Effector CD8-positive, alpha-beta T cell (primary cell): ENCODE measurements around the gene PPFIBP1.

Experiments used
- DNase-seq: peaks from one replicate; lab custom pipeline; 2025; lab: John Stamatoyannopoulos, UW

The PPFIBP1 gene

DNA sequence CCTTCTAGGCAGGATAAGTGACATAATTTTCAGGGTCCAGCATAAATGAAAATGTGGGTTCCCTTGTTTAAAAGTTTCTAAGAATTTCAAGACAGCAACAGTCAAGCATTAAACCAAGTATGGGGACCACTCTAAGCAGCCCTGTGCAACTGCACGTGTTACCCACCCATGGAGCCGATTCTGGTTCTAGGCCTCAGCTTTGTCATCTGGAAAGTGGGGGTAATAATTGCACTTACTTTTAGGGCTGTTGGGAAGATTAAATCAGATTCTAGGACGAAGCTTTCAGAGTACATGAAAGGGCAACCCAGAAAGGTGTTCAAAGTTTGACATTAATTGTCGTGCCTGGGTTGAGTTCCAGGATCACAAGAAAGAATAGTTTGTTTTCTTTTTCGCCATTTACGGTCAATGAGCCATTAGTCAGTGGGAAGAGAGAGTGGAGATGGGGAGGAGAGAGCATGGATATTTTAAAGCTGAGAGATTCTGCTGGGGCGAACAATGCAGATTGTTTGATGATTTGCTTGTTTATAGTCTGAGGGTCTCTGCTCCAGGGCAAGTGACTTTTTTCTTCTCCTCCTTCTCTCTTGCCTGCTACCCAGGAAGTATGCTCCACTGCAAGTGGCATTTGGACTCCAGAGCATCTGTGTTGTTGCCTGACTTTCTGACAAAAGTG, 10.7 kb upstream of the PPFIBP1 start:
- no peak for DNase-seq

DNA sequence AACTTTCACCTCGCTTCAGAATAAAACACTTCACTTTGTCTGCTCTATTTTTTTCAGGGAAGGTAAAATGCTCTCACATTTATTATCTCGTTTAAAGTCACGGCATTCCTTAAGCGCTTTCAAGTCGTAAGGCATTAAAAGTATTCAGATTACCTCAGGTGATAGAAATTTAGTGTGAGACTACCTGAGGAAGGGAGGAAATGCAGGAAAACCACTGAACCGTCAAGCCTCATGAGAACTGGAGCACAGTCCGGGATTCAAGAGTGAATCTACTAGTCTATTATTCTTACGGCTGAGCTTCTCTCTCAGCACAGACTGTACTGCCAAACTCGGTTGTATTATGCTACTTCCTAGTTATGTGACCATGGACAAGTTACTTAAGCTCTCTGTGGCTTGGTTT, 8.3 kb upstream of the PPFIBP1 start:
- DNase-seq, result no peak

DNA sequence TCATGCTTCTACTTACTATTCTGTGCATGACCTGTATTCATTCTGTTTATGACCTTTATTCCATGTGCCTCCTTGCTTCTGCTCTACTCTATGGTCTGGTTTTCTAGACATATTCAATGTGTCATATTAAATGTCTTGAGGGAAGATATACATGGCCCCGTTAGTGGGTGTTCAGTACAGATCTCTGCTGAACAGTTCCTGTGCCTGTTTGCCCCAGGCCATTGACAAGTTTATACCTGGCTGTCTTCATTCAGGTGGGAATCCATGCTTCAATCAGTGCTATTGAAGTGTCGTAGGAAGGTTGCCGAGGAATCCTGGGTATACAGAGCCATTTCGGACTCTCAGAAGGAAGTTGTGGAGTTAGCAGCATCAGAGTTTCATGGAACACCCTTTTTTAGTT, 7.4 kb upstream of the PPFIBP1 start:
- no peak for DNase-seq

DNA sequence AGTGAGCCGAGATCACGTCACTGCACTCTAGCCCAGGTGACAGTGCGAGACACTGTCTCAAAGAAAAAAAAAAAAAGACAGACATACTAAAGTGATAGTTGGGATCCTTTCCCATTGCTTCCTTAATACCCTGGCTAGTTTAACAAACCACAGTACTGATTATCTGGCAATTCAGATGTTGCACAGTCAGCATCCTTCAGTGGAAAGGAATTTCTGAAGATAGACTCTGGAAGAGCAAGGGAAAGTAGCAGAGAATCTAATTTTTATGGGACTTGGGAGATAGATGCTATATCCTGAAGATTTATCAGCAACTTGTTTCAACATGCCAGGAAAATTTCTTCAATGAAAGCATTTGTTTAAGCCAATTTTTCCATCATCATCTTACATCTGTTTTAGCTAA, 6.5 kb upstream of the PPFIBP1 start:
- DNase-seq, result no peak

DNA sequence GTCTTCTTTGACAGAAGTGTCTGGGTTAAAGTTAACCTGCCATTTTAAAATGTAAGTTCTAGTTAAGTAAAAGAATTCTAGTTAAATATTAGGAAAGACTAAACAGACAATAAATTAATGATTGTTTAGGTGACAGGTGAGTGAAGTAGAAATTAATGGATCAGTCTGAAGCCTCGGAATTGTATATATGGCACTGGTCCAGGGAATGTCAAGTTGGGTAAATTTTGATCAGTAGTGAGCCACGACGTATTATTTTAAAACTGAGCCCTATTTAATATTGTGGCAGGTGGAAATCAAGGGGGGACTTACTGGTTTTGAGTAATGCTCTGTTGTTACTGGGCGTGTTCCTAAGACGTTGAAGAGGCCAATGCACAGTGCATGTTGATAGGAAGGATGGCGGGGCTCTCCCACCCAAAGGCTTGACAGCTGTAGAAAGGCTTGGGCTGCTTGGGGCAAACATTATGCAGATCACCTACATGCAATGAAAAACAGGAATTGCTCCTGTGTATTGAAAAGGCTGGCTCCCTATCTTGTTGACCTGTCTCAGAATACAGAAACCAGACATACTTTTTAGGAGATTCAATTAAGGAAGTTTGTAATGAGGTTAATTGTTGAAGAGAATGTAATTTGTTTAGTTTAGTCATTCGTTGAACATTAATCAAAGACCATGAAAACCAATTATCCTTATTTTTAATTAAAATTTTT, 5.9 kb upstream of the PPFIBP1 start:
- no peak for DNase-seq

DNA sequence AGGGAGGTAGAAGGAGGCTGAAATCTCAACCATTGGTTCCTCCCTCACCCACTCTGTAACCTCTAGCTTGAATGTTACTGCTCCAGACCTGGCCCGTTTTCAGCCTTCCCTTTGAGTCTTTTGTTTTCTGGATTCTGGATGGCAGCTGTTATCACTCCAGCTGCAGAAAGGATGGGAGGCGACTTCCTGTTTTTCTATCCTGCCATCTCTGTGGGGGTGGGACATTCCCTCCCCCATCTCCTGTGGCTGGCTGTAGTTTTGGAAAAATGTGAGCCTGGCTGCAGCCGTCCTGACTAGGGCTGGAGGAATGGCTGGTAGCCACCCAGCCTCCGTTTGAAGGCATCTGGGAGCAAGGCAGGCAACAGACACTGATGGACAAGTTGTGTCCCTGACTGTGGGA, 2.9 kb upstream of the PPFIBP1 start:
- DNase-seq, result no peak

DNA sequence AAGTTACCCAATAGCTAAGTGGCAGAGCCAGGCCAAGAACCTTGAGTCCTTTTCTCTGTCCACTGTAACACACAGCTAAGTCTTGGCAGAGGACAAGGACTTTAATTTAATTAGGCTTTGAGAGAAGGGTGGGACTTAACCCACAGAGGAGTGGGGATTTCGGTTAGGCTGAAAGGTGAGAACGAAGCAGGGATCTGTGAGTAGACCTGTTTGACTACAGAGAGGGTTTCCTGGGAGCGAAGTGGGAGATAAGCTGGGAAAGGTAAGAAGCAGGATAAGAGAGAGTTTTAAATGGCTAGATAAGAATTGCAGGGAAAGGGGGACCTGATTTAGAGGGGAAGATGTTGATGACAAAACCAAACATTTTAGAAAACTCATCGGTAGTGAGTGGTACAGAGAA, 2.0 kb upstream of the PPFIBP1 start:
- no peak for DNase-seq

DNA sequence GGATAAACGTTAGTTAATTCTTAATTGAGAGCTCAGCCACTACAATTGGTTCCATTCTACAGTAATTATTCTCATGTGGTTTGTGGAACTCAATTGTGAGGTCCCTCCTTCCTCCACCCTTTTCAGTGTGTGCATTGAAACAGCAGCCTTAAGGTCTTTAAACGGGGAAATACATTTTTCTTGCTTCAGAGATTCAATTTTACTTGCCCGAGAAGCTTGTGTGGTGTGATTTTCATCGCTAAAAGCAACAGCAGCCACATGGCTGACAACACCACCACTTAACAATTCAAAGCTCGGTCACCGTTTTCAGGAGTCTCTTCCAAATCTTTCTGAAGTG, 733 bp upstream of the PPFIBP1 start:
- no peak for DNase-seq

DNA sequence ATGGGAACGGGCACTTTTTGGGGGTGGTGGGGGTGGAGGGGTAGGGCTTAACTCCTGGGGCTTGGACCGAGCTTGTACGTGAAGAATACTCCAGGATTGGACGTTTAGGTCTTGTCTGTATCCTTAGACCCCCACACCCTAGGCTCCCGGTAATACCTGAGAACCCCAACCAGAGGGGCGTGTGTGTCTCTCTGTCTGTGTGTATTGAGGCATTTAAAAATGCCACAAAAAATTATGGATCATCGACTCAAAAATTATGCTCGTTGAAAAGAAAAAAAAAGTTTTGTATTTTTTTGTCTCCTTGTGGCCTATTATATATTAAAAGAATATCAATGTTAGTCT, 459 bp downstream of the PPFIBP1 start:
- DNase-seq, result no peak

DNA sequence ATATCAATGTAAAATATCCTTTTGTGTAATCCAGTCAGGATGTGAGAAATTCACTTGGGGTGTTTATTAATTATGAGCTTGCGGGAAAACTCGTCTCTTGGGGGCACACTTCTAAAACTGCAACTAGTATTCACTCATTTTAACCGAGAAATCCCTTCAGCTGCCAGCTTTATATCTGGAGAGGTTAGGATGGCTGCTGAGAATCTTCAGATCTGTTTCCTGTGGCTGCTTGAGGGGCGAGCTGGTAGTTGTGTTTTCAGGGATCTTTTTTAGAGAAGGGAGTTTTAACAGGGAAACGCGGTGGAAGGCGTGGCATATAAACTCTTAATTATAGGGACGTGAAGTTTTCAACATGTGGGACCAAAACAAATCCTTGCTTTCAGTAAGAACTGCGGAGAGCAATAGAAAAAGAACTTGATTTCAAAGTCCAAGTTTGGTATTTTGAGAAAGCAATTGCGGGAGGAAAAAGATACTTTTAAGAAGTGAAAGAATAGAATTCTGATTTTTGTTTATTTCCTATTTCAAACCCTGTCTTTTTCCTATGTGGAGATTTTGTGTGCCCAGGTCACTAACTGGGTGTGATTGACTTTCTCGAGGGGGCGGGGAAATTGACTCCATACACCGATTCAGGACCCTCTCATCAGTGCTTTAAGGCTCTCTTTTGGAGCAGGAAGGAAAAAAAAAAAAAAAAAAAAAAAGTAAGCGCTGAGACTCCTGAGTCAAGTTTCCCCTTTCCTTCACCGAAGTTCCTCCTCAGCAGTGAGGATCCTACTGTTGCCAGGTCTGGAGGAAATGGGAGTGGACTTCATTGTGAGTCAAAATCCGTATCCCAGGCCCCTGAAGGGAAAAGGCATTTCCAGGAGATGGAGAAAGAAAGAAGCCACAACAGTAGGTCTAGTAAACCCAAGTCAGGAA, 1.1 kb downstream of the PPFIBP1 start:
- no peak for DNase-seq

DNA sequence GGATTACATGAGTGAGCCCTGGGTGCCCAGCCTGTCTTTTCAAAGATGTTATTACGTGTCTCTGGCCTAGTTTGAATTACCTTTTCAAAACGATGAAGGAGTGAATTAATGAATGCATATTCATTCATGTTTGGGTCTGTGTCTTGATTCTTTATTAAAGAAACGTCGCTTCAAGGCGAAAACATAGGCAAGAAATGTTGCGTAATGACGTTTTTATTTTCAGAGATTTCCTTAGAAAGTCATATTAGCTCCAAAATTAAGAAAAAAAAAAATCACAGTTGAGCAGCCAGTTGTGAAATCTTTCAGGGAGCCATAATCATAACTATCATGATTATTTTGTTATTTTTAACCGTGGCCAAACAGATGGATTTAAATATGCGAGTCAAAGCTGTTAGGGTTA, 3.5 kb downstream of the PPFIBP1 start:
- no peak for DNase-seq

DNA sequence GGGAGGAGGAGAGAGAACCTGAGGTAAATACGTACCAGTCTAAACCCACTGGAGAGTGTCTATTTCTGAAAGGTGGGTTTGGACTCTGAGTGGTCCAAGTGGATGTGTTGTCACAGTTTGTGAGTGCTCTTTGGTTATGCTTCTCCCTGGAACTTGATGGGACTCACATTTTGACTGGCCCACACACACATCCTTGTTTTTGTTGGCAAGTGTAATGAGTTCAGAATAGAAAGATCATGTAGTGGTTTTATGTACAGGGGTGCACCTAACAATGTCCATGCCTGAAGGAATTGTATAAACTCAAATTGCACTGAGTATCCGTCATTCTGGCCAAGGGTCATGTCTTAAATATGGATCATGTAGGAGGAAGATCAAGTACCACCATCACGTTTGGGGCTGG, 4.8 kb downstream of the PPFIBP1 start:
- no peak for DNase-seq

DNA sequence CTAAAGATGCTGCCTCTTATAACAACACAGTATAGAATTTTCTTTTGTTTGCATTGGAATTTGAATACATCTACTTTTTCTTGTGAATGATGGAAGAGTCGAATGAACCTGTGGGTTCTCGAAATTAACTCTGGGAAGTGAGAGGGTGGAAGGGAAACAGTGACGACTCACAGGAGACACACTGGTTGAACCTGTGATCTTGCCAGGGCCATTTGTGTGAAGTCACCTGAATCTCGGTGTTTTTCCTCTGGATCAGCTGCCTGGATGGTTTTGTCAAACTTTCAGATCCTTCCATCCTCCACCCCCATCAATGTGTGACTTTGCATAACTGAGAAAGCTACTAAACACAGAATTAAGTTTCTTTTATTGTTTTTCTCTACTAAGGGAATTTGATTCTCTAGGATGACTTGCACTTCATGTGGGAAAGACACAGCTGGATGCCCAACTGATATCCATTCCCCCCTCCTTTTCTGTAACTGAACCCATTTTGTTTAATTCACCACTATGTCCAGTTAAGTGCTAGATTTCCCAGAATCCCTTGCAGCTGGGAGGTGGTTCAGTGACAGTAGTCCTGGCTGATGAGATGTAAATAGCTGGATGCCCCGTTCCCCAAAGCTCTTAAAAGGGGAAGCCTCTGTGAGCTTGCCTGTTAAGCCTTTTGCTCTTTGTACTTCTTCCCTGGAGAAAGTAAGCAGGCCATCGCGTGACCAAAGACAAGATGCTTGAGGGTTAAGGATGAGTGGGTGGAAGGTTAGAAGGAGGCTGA, 6.3 kb downstream of the PPFIBP1 start:
- DNase-seq, result no peak

DNA sequence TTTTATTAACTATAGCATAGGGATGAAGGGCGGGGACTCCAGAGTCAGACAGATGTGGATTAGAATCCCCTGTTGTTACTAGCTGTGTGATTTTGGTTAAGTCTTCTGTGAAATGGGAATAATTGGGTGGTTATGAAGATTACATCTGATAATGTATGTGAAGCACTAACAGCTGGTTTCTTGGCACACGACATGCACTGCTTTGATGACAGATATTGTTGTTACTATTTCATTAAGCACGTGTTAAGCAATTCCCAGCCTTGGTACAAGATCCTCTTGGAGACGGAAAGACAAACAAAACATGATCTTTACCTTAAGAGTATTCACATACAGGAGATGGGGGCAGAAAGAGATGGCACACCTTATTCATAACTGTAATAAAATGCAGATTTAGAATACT, 7.9 kb downstream of the PPFIBP1 start:
- no peak for DNase-seq

DNA sequence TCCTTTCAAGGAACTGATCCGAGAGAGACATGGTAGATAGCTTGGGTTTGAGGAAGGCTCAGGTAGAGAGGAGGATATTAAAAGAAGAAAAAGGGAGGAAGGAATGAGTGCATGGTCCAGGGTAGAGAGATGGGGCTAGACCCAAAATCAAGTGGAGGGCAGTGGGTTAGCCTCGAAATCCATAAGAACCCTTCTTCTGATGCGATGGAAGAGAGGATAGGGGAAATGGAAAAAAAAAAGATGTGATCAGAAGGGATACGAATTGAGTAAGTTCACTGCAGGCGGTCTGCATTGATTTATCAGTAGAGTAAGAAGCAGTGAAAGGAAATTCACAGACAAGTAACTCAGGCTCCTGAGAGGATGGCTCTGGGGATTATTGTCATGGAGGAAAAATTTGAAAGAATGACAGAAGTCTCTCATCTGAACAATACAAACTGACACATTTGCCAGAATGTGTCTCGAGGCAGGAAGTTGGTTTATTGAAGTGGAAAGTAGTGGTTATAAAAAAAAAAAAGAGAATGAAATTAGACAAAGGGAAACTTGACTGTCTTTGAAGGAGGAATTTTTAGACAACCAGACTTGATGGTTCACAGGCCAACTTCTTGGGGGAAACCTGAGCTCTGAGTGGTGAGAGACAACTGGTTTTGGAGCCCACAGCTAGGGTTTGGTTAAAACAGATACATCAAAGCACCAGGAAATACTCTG, 10.2 kb downstream of the PPFIBP1 start:
- no peak for DNase-seq

DNA sequence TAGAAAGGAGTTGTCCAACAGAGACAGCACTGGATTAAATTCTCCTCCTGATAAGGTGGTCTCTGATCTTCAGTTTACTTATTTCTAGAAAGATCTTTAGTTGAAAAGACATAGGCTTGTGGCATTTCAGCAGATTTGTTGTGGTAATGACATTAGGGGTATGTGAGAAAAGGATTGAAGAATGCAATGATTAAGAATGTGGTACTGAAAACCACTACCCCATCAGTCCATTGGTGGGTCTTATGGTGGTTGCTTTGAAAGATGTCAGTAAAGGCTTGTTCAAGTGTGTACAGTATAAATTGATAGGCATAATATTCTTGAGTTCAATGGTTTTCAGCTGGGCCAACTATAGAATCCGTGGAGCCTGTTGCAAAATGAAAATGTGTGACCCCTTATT, 10.8 kb downstream of the PPFIBP1 start:
- DNase-seq, result no peak

DNA sequence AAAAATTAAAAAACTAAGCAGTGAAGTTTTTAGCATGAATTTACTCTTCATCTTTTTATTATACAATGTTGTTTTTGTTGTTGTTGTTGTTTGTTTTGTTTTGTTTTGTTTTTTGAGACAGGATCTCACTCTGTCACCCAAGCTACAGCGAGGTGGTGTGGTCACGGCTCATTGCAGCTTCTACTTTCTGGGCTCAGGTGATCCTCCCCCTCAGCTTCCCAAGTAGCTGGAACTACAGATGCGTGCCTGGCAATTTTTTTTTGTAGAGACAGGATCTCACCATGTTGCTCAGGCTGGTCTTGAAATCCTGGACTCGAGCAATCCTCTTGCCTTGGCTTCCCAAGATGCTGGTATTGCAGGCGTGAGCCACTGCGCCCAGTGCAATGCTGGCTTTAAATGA, 11.3 kb downstream of the PPFIBP1 start:
- no peak for DNase-seq

DNA sequence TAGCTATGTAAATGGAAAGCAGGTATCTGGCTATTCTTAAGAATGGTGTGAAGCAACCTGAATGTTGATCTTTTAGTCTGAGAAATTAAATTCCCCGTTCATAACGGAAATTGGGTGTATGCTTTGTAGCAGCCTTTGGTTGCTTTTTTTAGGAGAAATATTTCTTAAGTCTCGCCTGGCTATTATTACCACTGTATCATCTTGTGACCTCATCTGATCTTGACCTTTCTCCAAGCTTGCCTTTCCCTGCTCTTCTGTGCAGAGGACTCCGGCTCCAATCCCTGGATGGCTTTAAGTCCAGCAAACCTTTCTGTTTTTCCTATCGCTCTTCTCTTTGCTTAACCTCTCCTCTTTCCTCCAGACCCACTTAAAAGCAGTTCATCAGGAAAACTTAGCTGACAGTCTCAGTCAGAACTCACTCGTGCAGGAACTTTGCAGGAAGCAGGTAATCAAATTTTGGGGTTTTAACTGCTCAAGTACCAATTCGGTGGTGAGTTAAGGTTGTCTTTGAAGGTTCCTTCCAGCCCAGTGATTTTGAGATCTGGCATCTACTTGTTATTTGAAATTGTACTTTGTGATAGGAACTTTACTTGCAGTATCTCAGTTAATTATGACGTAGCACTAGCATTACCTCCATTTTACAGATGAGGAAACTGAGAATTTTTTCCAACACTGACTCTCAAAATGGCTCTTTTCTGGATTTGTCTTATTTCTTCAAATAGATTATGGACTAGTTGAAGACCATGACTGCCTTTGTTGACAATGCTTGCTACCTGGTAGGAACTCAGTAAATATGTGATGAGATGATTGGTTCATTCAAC, 14.1 kb downstream of the PPFIBP1 start:
- DNase-seq, result no peak

DNA sequence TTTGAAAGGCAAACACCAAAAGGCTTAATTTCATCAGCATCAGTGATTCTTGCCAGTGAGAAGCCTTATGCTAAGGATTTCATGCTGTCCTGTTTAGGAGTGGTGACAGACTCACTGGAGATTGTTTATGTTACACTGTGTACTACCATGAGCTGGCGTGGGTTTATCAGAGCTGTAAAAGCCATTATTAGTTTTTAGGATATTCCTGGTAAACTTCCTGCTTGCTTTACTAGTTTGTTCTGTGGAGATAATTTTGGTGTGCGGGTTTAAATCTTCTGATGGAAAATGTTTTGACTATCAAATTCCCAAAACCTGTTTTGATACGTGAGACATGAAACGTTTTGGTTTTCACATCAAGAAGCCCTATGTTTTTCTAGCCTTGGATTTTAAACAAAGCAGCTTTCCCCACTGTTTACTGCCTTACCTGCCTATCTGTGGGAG, 15.2 kb downstream of the PPFIBP1 start:
- DNase-seq, result no peak

DNA sequence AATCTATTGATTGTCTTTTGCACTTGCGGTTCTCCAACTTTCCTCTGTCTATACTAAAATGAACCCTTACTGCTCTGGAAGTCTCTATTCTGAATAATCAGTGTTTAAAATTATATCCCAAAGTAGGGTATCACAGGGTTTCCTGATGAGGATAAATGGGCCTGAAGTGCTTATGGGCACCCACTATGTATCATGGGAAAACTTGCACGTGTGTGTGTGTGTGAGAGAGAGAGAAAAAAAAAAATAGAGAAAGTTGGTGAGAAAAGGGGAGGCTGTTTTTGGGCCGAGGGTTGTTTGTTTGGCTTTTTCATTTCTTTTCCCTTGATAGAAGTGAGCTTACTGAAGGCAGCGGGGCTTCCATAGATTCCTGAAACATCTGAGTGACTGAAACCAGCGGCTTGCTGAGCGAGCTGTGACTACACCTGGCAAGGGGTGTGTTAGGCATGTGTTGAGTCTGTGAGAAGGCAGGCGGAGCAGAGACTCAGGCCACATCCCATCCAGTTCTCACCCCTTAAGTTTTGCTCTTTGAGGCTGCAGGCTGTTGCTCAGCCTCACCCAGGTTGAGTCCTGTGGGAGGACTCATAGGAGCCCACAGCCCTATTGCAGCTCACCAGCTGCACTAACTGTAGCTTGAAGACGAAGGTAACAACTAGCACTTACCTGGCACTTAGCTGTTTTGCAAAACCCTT, 17.2 kb downstream of the PPFIBP1 start:
- no peak for DNase-seq
